HT-29 (cell line): Measurements from ENCODE around the gene HAX1. TPM values are rescaled to one million over a fixed set of nuclear protein-coding genes. Genes with fewer than 3 reads are reported as not detected.
"Not testable (repeated sequence)": the region's sequence is repeated elsewhere in the genome, so short reads cannot be mapped to it uniquely, and the experiment has no call there.

Source experiments
- DNase-seq: peaks from one replicate; pipeline ENCODE4 v3.0.0-alpha.2; 2015; ENCODE audit warnings: low spot score
- total RNA-seq: library from RNA; depleted of rRNA; stranded (reverse); fragments of >200 nt; shearing (Covaris generic); gene quantifications from 2 replicates; pipeline ENCODE4 v1.2.3, GENCODE V29; 2014; rRNA removed

The HAX1 gene
- total RNA-seq = 111 and 139 TPM in 2 replicates

DNA sequence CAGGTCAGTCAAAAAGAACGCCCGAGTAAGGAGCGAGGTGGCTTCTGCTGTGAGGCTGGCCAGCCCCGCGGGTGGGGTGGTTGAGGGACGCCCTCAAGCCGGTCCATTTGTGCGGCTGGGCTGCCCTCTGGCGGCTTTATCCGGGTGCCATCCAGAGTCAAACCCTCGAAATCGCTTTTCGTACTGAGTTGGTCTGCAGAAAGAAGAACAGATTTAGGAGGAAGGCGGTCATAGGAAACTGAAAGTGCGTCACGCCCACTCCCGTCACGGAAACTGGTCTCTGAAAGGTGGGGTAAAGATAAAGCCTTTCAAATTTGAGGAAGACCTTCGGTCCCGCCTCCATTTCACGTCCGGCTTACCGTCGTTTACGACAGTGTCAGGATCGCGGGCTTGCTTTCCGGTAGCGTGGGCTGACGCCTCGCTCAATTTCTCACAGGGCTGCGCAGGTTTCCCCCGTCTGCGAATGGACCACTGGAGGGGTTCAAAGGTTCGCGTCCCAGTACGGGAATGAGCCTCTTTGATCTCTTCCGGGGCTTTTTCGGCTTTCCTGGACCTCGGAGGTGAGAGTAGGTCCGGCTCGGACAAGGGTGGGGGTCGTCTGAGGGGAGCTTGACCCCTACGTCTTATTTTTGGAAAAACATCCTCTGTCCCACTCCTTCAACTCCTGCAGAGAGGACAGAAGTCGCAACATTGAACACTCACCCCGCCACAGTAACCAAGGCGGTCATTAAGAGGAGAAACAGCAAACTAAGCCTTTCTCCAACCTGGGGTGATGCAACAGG lies at the start of gene HAX1:
TSS of gene HAX1 (plus strand) at position 413 of the 782 bp plus-strand sequence. CDS start at position 508, 95 bp downstream.
- peak; percentile 91 for DNase-seq

DNA sequence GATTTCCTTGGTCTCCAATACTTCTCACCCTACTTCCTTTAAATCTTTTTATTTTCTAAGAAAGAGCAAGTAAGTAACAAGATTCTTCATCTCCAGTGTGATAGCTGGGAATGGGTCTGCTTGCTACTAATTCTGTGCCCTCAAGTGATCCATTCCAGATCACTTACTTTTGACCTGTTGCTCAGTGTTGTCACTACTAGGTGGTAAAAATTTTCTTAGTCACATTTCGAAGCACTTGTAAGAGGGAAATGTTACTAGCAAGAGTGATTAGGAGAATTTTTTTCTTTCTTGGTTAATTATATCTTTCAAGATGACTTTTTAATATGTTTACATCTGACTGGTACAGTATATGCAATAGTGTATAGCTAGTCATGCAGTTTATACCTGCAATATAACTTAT lies 49.5 kb upstream of the HAX1 start:
- DNase-seq = no peak

DNA sequence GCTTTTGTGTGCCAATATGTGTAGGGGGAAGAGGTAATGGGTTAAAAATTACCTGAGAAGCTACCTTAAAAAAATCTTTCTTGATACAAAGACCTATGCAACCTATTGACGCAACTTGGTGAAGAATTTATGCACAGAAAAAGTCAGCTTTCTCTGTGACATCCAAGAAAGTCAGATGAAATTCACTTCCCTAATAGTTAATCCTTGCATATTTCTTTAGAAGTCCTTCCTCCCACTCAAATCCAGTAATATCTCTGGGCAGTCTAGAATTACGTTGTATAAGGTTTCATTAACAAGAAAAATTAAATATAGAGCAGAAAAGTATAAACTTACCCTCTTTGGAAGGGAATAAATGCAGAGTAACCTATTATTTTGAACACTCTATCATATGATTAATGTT lies 48.8 kb upstream of the HAX1 start:
- no peak for DNase-seq

DNA sequence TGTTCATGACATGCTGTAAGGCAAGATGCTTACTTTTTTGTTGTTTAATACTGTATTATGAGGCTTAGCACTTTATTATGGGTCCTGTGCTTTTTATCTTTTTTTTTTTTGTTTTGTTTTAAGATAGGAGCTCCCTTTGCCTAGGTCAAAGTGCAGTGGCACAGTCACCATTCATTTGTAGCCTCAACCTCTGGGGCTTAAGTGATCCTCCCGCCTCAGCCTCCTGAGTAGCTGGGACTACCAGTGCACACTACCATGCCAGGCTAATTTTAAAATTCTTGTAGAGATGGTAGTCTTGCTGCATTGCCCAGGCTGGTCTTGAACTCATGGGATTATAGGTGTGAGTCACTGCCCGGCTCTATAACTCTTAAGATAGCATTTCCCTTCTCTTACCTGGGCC lies 47.1 kb upstream of the HAX1 start:
- no peak for DNase-seq

DNA sequence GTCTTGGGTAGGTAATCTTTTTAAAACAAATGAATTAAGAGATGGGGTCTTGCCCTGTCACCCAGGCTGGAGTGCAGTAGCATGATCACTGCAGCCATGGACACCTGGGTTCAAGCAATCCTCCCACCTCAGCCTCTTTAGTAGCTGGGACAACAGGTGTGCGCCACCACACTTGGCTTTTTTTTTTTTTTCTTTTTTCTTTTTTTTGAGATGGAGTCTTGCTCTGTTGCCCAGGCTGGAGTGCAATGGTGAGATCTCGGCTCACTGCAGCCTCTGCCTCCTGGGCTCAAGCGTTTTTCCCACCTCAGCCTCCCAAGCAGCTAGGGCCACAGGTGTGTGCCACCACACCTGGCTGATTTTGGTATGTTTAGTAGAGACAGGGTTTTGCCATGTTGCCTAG lies 41.3 kb upstream of the HAX1 start:
- DNase-seq = not testable (repeated sequence)

DNA sequence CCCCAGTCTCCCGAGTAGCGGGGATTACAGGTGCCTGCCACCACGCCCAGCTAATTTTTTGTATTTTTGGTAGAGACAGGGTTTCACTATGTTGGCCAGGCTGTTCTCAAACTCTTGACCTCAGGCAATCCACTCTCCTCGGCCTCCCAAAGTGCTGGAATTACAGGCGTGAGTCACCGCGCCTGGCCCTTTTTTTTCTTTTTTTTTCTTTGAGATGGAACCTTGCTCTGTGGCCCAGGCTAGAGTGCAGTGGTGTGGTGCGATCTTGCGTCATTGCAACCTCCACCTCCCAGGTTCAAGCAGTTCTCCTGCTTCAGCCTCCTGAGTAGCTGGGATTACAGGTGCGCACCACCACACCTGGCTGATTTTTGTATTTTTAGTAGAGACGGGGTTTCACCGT lies 39.3 kb upstream of the HAX1 start:
- not testable (repeated sequence) for DNase-seq

DNA sequence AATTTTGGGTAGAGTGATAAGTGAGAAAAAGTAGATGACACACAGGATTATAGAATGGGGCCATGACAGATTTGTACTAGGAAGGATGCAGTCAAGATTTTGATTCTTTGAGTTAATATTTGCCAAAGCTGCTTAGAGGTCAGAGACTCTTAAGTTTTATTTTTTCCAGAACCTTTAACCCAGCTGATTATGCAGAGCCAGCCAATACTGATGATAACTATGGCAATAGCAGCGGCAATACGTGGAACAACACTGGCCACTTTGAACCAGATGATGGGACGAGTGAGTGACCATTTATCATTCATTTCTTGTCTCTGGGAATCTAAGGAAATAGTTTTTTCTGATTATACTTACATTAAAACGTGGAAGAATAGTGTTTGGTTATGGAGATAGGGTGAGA lies 35.6 kb upstream of the HAX1 start:
- DNase-seq = no peak

DNA sequence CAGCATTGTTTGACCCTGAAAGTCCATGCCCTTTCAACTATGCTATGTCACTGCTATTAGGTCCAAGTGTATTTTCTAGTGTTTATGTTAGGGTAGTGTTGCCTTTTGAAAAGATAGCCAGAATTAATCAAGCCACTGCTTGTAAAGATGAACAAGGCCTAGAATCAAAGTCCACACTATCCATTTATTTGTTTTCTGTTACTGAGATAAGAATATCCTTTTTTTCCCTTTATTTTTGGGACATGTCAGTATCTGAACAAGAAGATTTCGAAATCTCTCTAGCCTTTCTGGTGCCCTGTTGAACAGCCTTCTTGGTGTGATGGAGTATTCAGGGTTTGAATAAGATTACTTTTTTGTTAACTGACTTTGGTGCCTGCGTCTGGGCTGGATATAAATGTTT lies 35.0 kb upstream of the HAX1 start:
- no peak for DNase-seq

DNA sequence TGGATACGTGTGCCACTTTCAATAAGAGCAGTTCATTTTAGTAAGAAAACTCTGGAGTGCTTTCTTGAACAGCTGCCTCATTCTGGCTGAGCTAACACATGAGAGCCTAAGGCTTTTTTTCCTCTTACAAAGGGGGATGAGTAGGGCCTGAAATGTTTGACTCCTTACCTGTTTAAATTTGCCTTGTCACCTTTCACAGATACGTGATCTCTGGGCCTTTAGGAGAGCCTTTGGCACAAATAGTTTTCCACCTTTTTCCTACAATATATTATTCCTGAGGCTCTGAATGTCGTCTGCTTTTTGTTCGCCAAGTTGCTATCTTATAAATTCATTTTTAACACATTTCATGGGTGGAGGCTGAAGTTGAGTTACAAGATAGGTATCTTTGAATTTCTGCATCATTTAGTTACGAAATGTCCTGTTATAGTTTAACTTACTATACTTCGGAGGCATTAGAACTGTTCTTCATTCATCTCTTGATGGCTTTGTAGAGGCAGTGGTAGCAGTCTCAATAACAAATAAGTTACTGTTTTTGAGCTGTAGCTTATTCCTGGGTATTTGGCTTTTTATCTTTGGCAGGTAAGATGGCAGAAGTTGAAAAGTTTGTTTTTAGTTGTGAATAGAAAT lies 34.4 kb upstream of the HAX1 start:
- DNase-seq = no peak

DNA sequence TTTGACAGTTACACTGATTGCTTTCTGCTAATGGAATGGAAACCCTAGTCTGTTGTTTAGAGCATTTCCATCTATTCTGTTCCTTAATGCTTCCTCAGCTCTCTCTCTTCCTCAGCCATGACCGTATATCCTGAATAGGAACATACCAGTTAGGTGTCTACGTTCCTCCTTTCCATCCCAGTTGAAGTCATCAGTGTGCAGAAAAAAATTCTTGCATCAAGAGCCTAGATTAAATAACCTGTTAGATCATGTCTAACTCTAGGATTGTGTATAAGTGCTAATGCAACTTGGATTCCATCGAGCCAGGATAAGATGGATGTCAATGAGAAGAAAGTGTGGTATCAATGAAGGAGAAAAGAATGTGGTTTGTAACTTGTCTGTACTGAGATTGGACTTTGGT lies 32.9 kb upstream of the HAX1 start:
- DNase-seq = no peak

DNA sequence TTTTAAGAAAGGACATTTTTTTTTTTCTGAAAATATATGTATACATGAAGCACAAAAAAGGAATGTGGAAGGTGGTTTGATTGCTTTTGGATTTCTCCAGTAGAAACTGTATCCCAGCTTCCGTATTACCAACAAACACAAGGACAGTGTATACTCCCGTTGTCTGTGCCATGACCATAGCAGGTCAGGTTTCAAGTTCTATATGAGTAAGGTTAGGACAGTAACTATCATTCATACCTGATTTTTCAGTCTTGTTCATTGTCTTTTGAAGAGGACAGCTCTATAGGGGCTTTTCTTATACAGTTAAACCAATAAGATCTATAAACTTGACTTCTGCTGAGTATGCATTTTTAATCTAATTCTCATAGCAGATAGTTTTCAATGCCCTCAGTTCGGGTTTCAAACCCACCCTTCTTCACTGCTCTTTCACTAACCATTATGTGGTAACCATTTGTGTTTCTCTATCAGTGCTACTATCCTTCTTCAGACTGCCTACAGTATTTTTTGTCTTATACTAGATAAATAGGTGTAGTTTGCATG lies 32.1 kb upstream of the HAX1 start:
- DNase-seq = no peak

DNA sequence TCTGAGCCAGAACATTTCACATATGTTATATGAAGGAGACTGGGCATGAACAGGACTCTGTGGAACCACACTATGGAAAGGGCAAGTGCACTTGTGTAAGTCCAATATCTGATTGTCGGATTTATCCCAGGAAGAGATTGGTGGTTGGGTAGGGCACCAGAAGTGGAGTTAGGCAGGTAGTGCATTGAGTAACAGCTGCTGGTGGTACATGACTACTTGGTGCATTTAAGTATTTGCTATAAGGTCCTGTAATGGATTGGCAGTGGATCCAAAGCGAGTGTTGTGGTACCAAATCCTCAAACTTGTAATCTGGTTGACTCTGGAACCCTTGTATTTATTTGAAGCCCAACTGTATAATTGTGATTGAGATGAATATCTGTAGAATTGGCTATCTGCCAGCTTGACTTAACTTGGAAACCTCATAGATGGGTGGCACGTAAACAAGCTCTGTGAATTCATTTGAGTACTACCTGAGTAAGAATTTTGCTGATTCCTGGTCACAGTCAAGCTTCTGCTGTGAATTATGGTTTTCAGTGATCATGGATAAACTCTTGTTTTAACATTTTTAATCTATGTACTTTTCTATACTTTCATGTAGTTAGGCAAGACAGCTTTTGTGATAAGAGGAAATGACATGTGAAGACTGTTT lies 30.6 kb upstream of the HAX1 start:
- DNase-seq = no peak

DNA sequence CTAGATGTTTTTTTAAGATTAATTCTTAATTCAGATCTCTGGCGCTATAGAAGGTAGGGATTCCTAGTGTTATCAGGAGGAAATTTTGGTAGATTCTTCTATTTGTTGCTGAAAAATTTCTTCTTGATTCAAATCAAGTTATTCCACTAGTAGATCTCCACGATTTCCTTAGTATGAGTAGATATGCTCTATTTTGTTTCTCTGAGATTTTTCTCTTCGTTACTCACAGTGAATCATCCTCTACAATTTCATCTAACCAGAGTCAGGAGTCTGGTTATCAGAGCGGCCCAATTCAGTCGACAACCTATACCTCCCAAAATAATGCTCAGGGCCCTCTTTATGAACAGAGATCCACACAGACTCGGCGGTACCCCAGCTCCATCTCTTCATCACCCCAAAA lies 18.8 kb upstream of the HAX1 start:
- no peak for DNase-seq

DNA sequence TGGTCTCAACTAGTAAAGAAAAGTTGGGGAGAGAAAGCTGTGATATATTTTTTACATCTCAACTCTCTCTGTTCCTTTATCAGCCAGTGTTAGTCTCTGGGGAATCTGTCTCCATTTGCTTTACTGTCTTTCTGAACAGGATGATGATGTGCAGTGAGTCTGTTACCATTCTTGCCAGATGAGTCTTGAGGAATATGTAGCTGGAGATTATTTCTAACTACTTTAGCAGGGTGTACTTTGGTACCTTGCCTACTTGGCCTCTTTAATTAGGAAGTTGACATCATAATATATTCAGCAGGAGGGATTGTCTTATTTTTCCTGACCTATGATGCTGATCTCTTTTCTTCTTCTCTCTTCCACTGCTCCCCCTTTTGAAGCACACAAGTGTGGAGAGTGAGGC lies 15.7 kb upstream of the HAX1 start:
- DNase-seq = no peak

DNA sequence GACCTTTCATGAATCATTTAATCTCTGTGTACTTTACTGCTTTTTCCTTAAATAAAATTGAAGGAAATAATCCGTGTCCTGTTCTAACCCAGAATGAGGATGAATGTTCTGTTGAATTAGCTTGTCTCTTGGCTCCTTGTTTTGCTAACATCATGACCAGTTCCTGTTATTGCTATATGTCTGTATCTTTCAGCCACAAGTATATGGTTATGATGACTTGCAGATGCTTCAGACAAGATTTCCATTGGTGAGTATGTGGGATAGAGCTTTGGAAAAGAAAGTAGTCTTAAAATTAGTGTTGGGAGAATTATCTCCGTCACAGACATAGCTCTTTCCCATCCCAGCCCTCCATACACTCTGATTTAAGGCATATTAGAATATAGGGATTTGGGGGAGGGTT lies 13.6 kb upstream of the HAX1 start:
- no peak for DNase-seq

DNA sequence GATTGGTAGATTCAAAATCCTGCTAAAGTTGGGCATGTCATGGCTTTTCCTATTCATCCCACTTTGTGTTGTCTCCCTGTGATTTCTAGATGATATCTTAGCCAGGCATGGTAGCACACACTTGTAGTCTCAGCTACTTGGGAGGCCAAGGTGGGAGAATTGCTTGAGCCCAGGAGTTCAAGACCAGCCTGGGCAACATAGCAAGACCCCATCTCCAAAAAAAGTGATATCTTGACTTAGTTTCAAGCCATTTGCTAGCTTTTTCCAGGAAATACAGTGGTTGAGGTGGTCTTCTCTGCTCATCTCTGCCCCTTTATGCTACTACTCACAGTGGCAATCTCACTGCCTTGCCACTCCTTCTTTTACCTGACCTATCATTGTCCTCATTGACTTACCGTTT lies 12.3 kb upstream of the HAX1 start:
- DNase-seq = no peak

DNA sequence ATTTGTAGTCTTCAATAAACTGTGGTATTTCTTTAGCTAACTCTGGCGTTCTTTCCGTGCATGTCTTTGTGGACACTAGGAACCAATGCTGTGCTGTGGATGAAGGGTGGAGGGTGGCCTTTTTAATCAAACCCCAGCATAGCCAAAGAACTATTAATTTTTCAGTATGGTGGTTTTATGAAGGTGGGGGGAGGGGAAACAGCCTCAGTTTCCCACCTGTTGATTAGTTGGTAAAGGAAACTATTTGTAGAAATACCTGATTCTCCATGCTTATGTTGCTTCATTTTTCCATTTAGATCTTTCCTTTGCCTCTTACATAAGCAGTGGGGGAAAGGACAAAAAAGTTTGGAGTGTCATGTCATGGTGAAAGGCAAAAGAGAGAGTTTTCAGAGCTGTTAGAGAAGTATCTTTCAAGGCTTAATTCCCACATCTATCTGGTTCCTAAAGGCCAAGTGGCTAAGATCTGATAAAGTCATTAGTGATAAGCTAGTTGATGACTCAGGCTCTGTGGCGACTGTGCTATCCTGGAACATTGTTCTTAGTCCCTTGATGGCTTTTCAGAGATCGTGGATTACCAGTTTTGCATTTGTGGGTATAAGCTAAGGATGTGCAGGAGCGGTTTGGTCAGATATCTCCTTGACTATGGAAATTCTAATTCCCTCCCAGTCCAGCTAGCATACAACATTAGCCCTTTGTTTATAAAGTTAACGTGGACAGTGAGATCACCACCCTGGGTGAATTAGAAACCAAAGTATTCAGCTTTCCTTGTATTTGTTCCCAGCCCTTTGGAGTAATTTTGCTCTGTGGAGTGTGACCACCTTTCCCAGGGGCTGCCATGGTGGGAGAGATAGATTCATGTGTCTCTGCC lies 8.7 kb upstream of the HAX1 start:
- DNase-seq = no peak

DNA sequence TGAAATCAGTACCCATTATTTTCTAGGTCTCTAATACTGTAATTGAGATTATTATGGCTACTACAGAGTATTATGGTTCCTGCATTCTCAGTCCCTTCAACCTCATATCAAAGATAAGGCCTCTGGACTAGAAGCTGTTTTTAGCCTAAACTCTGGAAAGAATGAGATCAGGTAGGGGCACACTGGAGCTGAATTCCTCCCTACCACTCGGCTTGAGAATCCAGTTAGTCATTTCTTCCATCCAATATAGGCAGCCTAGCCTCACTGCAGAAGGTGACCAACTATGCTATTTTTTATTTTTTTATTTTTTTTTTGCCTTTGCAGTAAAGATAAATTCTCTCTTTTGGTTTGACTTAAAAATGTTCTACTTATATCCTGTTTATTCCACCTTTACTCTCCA lies 8.0 kb upstream of the HAX1 start:
- DNase-seq = no peak

DNA sequence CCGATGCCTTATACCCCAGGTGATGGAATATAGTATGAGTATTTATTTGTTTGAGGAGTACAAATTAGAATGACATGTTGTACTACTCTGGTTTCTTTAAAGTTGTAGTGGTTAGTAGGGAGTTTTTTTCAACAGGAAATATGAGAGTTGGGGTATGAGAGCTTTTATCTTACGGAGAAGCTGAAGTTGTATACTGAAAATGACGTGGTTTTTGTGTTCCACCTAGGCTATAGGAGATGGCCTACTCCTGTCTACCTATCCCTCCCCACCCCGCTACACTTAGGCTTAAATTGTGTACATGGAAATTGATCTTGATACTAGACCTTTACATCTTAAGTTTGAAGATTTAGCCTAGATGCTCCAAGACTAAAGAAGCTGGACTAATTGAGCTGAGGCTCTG lies 6.8 kb upstream of the HAX1 start:
- DNase-seq = no peak

DNA sequence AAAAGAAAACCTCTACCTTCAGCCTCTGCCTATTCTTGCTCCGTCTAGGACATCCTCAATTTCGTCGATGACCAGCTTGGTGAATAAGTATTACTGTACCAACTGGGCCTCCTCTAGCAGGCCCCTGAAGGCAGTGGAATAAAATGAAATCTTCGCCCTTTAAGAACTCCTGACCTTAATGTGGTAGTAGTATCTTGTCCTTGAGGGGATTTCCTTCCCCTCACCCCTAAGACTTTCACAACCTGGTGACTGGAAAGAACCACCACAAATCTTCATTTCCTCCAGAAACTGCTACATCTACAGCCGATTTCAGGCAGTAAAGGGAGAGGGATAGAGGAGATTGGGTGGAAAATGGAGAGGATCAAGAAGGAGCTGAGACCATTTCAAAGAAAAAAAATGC lies 1.6 kb upstream of the HAX1 start:
- no peak for DNase-seq

DNA sequence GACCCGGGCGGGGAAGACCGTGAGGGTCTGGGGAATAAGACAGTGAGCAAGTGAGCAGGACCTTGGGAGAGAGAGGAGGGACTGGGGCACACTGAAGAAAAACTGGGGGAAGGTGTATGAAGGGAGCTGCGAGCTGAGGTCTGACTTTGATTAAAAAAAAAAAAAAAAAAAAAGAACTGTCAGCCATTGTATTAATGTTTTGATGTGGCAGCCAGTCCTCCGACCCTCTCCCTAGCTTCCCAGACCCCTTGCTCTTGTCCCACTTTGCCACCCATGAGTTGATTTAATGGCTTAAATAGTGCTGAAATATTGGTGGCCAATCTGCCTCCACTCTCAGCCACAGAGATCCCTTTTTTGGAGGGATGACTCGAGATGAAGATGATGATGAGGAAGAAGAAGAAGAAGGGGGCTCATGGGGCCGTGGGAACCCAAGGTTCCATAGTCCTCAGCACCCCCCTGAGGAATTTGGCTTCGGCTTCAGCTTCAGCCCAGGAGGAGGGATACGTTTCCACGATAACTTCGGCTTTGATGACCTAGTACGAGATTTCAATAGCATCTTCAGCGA lies 652 bp downstream of the HAX1 start:
- no peak for DNase-seq
